Inflammatory macrophage (primary cell): ENCODE data around the gene AWAT1.
A peak's percentile ranks its signal among the peaks of the same experiment; 100 is the strongest.
"Not testable (repeated sequence)": the region's sequence is repeated elsewhere in the genome, so short reads cannot be mapped to it uniquely, and the experiment has no call there.

Source experiments
- DNase-seq, 2 donors: peaks; one replicate each; pipeline ENCODE4 v3.0.0-alpha.2; 2020 to 2022

The AWAT1 gene

GRCh38 chrX:70262952-70263567 lies 28.6 kb downstream of the AWAT1 start:
- peak in 1 of 2 donors; percentile 3 for DNase-seq

GRCh38 chrX:70264784-70265183 lies 30.3 kb downstream of the AWAT1 start:
- no peak for DNase-seq

- DNase-seq = no peak
These were observed 33.6 kb downstream of the AWAT1 start, which contains the start of gene ARR3 for GRCh38 chrX:70268034-70268433. Gene ARR3, plus strand, starts transcription at chrX:70268334. Its CDS starts 1,052 bp downstream, at chrX:70269386.

GRCh38 chrX:70274029-70274428 lies 39.6 kb downstream of the AWAT1 start:
- not testable (repeated sequence) for DNase-seq

- no peak for DNase-seq
These were observed 44.6 kb downstream of the AWAT1 start for GRCh38 chrX:70279081-70279480.

- DNase-seq = no peak
These were observed 46.1 kb downstream of the AWAT1 start for GRCh38 chrX:70280573-70280972.

GRCh38 chrX:70281951-70282350 lies 47.5 kb downstream of the AWAT1 start, which contains the start of gene RAB41:
Gene RAB41, plus strand, starts transcription at chrX:70282172. Its CDS starts 46 bp downstream, at chrX:70282218.
- DNase-seq = no peak

GRCh38 chrX:70289168-70289792 lies 54.8 kb downstream of the AWAT1 start:
- no peak for DNase-seq
